ENCODE results near the gene UBR4.

The UBR4 gene

DNA sequence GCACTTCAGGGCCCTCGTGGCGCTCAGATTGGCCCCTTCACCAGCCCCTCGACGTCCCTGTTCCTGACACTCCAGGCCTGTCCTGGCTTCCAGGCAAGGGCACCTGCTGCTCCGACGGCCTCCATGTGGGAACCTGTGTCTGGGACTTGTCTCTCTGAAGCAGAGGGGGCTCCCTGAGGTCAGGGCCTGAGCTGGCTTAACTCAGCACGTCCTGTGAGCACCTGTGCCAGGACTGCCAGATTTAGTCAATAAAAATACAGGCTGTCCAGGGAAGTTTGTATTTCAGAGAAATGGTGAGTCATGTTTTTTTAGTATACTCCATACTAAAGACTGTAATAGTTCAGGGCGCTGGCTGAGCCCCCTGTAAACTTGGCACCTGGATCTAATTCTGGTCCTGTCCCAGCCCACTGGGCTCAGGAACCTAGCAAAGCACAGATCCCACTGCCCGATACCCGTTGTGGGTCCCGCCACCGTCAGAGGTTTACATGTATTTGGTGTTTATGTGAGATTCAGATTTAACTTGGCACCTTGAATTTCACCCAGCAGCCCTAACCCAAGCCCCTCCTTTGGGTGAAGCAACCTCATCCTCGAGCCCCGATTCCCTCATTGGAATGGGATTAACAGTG lies 143.7 kb downstream of the UBR4 start:
- Histone ChIP-seq H3K27ac (ENCODE audit: low read length, poor library complexity, severe bottlenecking) (no peak overlapping the region), H3K18ac (ENCODE audit: low read depth in 1 of 2, low read length in 2 of 2) (no peak overlapping the region), H2BK120ac (ENCODE audit: low read depth, low read length) (no peak overlapping the region), H2AK5ac (ENCODE audit: low read length, severe bottlenecking) (peak overlapping the region; percentile 75), H3K79me1 (replicated peaks; ENCODE audit: low read length, poor library complexity, severe bottlenecking) (no peaks in the 10 kb centered on the region), H2BK12ac (ENCODE audit: low read length in 2 of 2) (no peak overlapping the region), H3K9me3 (ENCODE audit: control insufficient read depth, low read length) (no peaks in the 10 kb centered on the region), H2BK5ac (ENCODE audit: low read depth, low read length, poor library complexity, severe bottlenecking) (no peak overlapping the region), H3K23ac (ENCODE audit: low read length in 2 of 2) (no peak overlapping the region), H3K4me1 (ENCODE audit: control insufficient read depth, insufficient read depth, low read depth, low read length) (peaks cover 36% of the 10 kb centered on the region), H3K4me3 (ENCODE audit: insufficient read depth in 1 of 2, low read depth in 1 of 2, low read length in 2 of 2) (no peak overlapping the region), H4K8ac (ENCODE audit: low read length) (no peak overlapping the region), H3K4me2 (ENCODE audit: low read length, poor library complexity, severe bottlenecking) (no peak overlapping the region), H3K4ac (ENCODE audit: low read depth in 1 of 2, low read length in 2 of 2) (no peak overlapping the region), H3K27me3 (ENCODE audit: control insufficient read depth in 1 of 2, insufficient read depth in 1 of 2, low read length in 2 of 2) (peaks cover 0 to 60% of the 10 kb centered on the region in 2 experiments), H4K91ac (ENCODE audit: low read length) (no peak overlapping the region), H3K9ac (ENCODE audit: low read length) (no peak overlapping the region), H3K14ac (ENCODE audit: low read length in 2 of 2) (no peak overlapping the region), H2AFZ (ENCODE audit: low read depth, low read length) (no peak overlapping the region), H3K36me3 (ENCODE audit: control insufficient read depth in 1 of 2, insufficient read depth in 2 of 2, low read depth in 1 of 2, low read length in 2 of 2) (peaks cover 0 to under 1% of the 10 kb centered on the region in 2 experiments), H2BK15ac (ENCODE audit: low read depth, poor library complexity, severe bottlenecking) (no peak overlapping the region)
- DNase-seq = no peak
- WGBS = 77% methylated on average over 10 of the region's 14 CpGs

GRCh38 chr1:19065526-19066247 lies 144.4 kb downstream of the UBR4 start:
- Histone ChIP-seq H2BK5ac (ENCODE audit: low read depth, low read length, poor library complexity, severe bottlenecking) (no peak overlapping the region), H2BK120ac (ENCODE audit: low read depth, low read length) (no peak overlapping the region), H3K79me1 (replicated peaks; ENCODE audit: low read length, poor library complexity, severe bottlenecking) (no peaks in the 10 kb centered on the region), H3K18ac (ENCODE audit: low read depth in 1 of 2, low read length in 2 of 2) (no peak overlapping the region), H3K4me3 (ENCODE audit: insufficient read depth in 1 of 2, low read depth in 1 of 2, low read length in 2 of 2) (no peak overlapping the region), H3K23ac (ENCODE audit: low read length in 2 of 2) (no peak overlapping the region), H3K4me2 (ENCODE audit: low read length, poor library complexity, severe bottlenecking) (no peak overlapping the region), H3K4ac (ENCODE audit: low read depth in 1 of 2, low read length in 2 of 2) (no peak overlapping the region), H3K27ac (ENCODE audit: low read length, poor library complexity, severe bottlenecking) (no peak overlapping the region), H4K8ac (ENCODE audit: low read length) (no peak overlapping the region), H2AFZ (ENCODE audit: low read depth, low read length) (no peak overlapping the region), H3K9ac (ENCODE audit: low read length) (no peak overlapping the region), H3K9me3 (ENCODE audit: control insufficient read depth, low read length) (no peaks in the 10 kb centered on the region), H3K27me3 (ENCODE audit: control insufficient read depth in 1 of 2, insufficient read depth in 1 of 2, low read length in 2 of 2) (peaks cover 0 to 55% of the 10 kb centered on the region in 2 experiments), H4K91ac (ENCODE audit: low read length) (no peak overlapping the region), H2BK12ac (ENCODE audit: low read length in 2 of 2) (no peak overlapping the region), H2AK5ac (ENCODE audit: low read length, severe bottlenecking) (peak overlapping the region; percentile 18), H3K36me3 (ENCODE audit: control insufficient read depth in 1 of 2, insufficient read depth in 2 of 2, low read depth in 1 of 2, low read length in 2 of 2) (no peaks in the 10 kb centered on the region), H3K14ac (ENCODE audit: low read length in 2 of 2) (no peak overlapping the region), H3K4me1 (ENCODE audit: control insufficient read depth, insufficient read depth, low read depth, low read length) (peaks cover 30% of the 10 kb centered on the region), H2BK15ac (ENCODE audit: low read depth, poor library complexity, severe bottlenecking) (no peak overlapping the region)
- no peak for DNase-seq
- 78% methylated on average over 14 of the region's 16 CpGs for WGBS

DNA sequence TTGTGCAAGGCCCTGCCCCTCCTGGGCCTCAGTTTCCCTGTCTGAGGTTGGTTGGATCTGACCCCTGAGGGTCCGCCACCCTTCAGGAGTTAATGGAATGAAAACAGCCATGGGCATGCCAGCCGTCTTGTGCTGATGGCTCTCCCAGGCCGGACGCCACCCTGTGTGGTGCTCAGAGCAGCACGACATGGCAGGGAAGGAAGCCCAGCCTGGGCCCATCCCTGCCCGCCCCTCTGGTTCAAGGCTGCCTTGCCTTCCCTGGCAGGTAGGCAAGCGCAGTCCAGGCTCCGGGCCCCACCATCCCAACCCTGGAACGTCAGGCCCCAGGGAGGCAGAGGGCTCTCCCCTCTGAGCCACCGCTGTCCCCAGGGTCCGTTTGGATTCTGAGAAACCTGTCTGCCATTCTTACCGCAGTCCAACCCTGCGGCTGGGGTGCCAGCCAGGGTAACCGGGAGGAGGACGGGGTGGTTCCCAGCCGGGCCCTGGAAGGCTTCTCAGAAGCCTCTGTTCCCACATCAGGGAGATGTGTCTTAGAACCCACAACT lies 145.1 kb downstream of the UBR4 start:
- no peak for DNase-seq
- H2AK5ac ChIP-seq (ENCODE audit: low read length, severe bottlenecking) = peak overlapping the region; percentile 27
- H3K9me3 ChIP-seq (ENCODE audit: control insufficient read depth, low read length) = no peaks in the 10 kb centered on the region
- 96% methylated on average over 16 of the region's 16 CpGs for WGBS
- no peak overlapping the region for H2BK12ac ChIP-seq (ENCODE audit: low read length in 2 of 2)
- H3K18ac ChIP-seq (ENCODE audit: low read depth in 1 of 2, low read length in 2 of 2) = no peak overlapping the region
- H3K79me1 ChIP-seq (replicated peaks; ENCODE audit: low read length, poor library complexity, severe bottlenecking) = no peaks in the 10 kb centered on the region
- no peak overlapping the region for H2AFZ ChIP-seq (ENCODE audit: low read depth, low read length)
- no peak overlapping the region for H3K23ac ChIP-seq (ENCODE audit: low read length in 2 of 2)
- no peak overlapping the region for H3K9ac ChIP-seq (ENCODE audit: low read length)
- no peak overlapping the region for H3K14ac ChIP-seq (ENCODE audit: low read length in 2 of 2)
- no peak overlapping the region for H3K4me3 ChIP-seq (ENCODE audit: insufficient read depth in 1 of 2, low read depth in 1 of 2, low read length in 2 of 2)
- no peak overlapping the region for H3K4ac ChIP-seq (ENCODE audit: low read depth in 1 of 2, low read length in 2 of 2)
- H3K36me3 ChIP-seq (ENCODE audit: control insufficient read depth in 1 of 2, insufficient read depth in 2 of 2, low read depth in 1 of 2, low read length in 2 of 2) = no peaks in the 10 kb centered on the region
- H2BK15ac ChIP-seq (ENCODE audit: low read depth, poor library complexity, severe bottlenecking) = no peak overlapping the region
- no peak overlapping the region for H4K8ac ChIP-seq (ENCODE audit: low read length)
- H3K4me1 ChIP-seq (ENCODE audit: control insufficient read depth, insufficient read depth, low read depth, low read length) = peaks cover 30% of the 10 kb centered on the region
- H4K91ac ChIP-seq (ENCODE audit: low read length) = no peak overlapping the region
- H3K27ac ChIP-seq (ENCODE audit: low read length, poor library complexity, severe bottlenecking) = no peak overlapping the region
- H2BK5ac ChIP-seq (ENCODE audit: low read depth, low read length, poor library complexity, severe bottlenecking) = no peak overlapping the region
- peaks cover 0 to 48% of the 10 kb centered on the region in 2 experiments for H3K27me3 ChIP-seq (ENCODE audit: control insufficient read depth in 1 of 2, insufficient read depth in 1 of 2, low read length in 2 of 2)
- no peak overlapping the region for H3K4me2 ChIP-seq (ENCODE audit: low read length, poor library complexity, severe bottlenecking)
- H2BK120ac ChIP-seq (ENCODE audit: low read depth, low read length) = no peak overlapping the region

DNA sequence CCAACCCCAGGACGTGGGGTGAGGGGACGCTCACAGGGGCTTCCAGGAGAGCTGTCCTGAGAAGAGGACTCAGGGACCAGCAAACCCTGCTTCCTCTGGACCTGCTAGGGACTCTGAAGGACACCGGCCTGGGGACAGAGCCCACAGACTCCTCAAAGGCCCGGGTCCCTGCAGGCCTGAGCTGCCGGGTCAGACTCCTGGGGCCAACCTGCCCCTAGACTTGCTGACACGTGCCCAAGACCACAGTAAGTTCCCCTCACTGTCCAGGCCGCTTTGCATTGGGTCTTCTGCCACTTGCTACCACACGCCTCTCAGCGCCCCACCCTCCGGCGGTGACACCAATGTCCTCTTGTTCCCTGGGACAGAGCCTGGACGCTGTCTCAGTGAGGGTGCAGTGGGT lies 146.9 kb downstream of the UBR4 start:
- no peak overlapping the region for H3K4me3 ChIP-seq (ENCODE audit: insufficient read depth in 1 of 2, low read depth in 1 of 2, low read length in 2 of 2)
- no peak overlapping the region for H2BK15ac ChIP-seq (ENCODE audit: low read depth, poor library complexity, severe bottlenecking)

More for the DNA sequence above, 146.9 kb downstream of the UBR4 start:
- no peaks in the 10 kb centered on the region for H3K79me1 ChIP-seq (replicated peaks; ENCODE audit: low read length, poor library complexity, severe bottlenecking)
- H2AFZ ChIP-seq (ENCODE audit: low read depth, low read length) = no peak overlapping the region
- H4K91ac ChIP-seq (ENCODE audit: low read length) = no peak overlapping the region
- H3K4me1 ChIP-seq (ENCODE audit: control insufficient read depth, insufficient read depth, low read depth, low read length) = peaks cover 23% of the 10 kb centered on the region
- no peak overlapping the region for H3K27ac ChIP-seq (ENCODE audit: low read length, poor library complexity, severe bottlenecking)
- no peak overlapping the region for H3K4ac ChIP-seq (ENCODE audit: low read depth in 1 of 2, low read length in 2 of 2)
- no peak for DNase-seq
- H3K4me2 ChIP-seq (ENCODE audit: low read length, poor library complexity, severe bottlenecking) = no peak overlapping the region
- H2BK12ac ChIP-seq (ENCODE audit: low read length in 2 of 2) = no peak overlapping the region
- no peak overlapping the region for H3K18ac ChIP-seq (ENCODE audit: low read depth in 1 of 2, low read length in 2 of 2)
- no peak overlapping the region for H2AK5ac ChIP-seq (ENCODE audit: low read length, severe bottlenecking)
- no peaks in the 10 kb centered on the region for H3K9me3 ChIP-seq (ENCODE audit: control insufficient read depth, low read length)
- no peak overlapping the region for H3K14ac ChIP-seq (ENCODE audit: low read length in 2 of 2)
- H3K9ac ChIP-seq (ENCODE audit: low read length) = no peak overlapping the region
- H3K23ac ChIP-seq (ENCODE audit: low read length in 2 of 2) = no peak overlapping the region
- H2BK120ac ChIP-seq (ENCODE audit: low read depth, low read length) = no peak overlapping the region
- H4K8ac ChIP-seq (ENCODE audit: low read length) = no peak overlapping the region
- 82% methylated on average over 12 of the region's 12 CpGs for WGBS
- H3K27me3 ChIP-seq (ENCODE audit: control insufficient read depth in 1 of 2, insufficient read depth in 1 of 2, low read length in 2 of 2) = peaks cover 6 to 49% of the 10 kb centered on the region in 2 experiments
- no peak overlapping the region for H2BK5ac ChIP-seq (ENCODE audit: low read depth, low read length, poor library complexity, severe bottlenecking)
- H3K36me3 ChIP-seq (ENCODE audit: control insufficient read depth in 1 of 2, insufficient read depth in 2 of 2, low read depth in 1 of 2, low read length in 2 of 2) = no peaks in the 10 kb centered on the region

All from mesenchymal stem cell (in vitro differentiated cells and primary cell).